Ishikawa (cell line): ENCODE data around the gene RGSL1.

Source experiments
- CEBPB ChIP-seq: IDR thresholded peaks from 2 replicates; pipeline ENCODE4 v1.6.1; 2012
- CREB1 ChIP-seq: IDR thresholded peaks from 2 replicates; pipeline ENCODE4 v1.6.1; 2012; ENCODE audit warnings: low read depth
- EGR1 ChIP-seq: IDR thresholded peaks from 2 replicates; pipeline ENCODE4 v1.6.1; 2012
- EP300 ChIP-seq: IDR thresholded peaks from 2 replicates; pipeline ENCODE4 v1.6.1; 2012; ENCODE audit warnings: borderline replicate concordance
- FOXM1 ChIP-seq: IDR thresholded peaks from 2 replicates; pipeline ENCODE4 v1.6.1; 2012; ENCODE audit warnings: low read depth, borderline replicate concordance
- NFIC ChIP-seq: IDR thresholded peaks from 2 replicates; pipeline ENCODE4 v1.6.1; 2012
- RAD21 ChIP-seq: IDR thresholded peaks from 2 replicates; pipeline ENCODE4 v1.6.1; 2012; ENCODE audit warnings: low read depth
- REST ChIP-seq: IDR thresholded peaks from 2 replicates; pipeline ENCODE4 v1.6.1; 2012; ENCODE audit warnings: low read depth, mild to moderate bottlenecking
- TAF1 ChIP-seq: IDR thresholded peaks from 2 replicates; pipeline ENCODE4 v1.6.1; 2012; ENCODE audit warnings: low read depth, mild to moderate bottlenecking
- TCF12 ChIP-seq: IDR thresholded peaks from 2 replicates; pipeline ENCODE4 v1.6.1; 2012; ENCODE audit warnings: low read depth
- TEAD4 ChIP-seq: IDR thresholded peaks from 2 replicates; pipeline ENCODE4 v1.6.1; 2012
- YY1 ChIP-seq: IDR thresholded peaks from 2 replicates; pipeline ENCODE4 v1.6.1; 2012; ENCODE audit warnings: low read depth
- ZBTB7A ChIP-seq: IDR thresholded peaks from 2 replicates; pipeline ENCODE4 v1.6.1; 2012; ENCODE audit warnings: low read depth
- TF ChIP-seq, protein P1 (sequence below): IDR thresholded peaks from 2 replicates; pipeline ENCODE4 v1.6.1; 2012
- TF ChIP-seq, protein P2 (sequence below): IDR thresholded peaks from 2 replicates; pipeline ENCODE4 v1.6.1; 2012

RGSL1 gene

GRCh38 chr1:182430263-182431068 is 19.5 kb upstream of the RGSL1 start:
- TF ChIP-seq, protein P1, sequence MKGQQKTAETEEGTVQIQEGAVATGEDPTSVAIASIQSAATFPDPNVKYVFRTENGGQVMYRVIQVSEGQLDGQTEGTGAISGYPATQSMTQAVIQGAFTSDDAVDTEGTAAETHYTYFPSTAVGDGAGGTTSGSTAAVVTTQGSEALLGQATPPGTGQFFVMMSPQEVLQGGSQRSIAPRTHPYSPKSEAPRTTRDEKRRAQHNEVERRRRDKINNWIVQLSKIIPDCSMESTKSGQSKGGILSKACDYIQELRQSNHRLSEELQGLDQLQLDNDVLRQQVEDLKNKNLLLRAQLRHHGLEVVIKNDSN: no peak
- TF ChIP-seq TCF12: no peak
- no peak for TF ChIP-seq EP300
- TF ChIP-seq NFIC: no peak
- TF ChIP-seq EGR1: no peak
- no peak for TF ChIP-seq REST
- no peak for TF ChIP-seq TAF1
- TF ChIP-seq RAD21: no peak
- no peak for TF ChIP-seq TEAD4
- TF ChIP-seq, protein P2, sequence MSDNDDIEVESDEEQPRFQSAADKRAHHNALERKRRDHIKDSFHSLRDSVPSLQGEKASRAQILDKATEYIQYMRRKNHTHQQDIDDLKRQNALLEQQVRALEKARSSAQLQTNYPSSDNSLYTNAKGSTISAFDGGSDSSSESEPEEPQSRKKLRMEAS: no peak
- no peak for TF ChIP-seq CREB1
- no peak for TF ChIP-seq FOXM1
- TF ChIP-seq CEBPB: no peak
- no peak for TF ChIP-seq YY1
- no peak for TF ChIP-seq ZBTB7A

DNA sequence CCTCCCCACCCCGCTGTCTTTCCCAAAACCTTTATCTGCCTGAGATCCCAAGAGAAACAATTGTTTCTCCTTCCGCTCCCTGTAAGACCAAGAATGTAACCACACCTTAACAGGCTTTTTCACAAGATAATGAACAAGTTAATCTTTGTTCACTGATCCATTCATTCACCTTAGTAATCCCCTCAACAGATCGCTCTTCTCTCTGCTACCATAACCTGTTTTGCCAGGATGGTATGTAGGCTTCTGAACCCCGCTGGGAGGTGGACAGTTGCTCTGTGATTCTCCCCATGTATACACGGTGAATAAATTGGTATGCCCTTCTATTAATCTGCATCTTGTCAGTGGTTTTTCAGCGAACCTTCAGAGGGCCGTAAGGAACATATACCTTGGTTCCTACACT is 18.7 kb upstream of the RGSL1 start:
- TF ChIP-seq REST (no peak), YY1 (no peak), ZBTB7A (no peak), FOXM1 (no peak), TCF12 (no peak), TEAD4 (no peak), CEBPB (no peak), RAD21 (no peak), NFIC (no peak), EP300 (no peak), EGR1 (no peak), CREB1 (no peak), TAF1 (no peak)
- TF ChIP-seq, protein P2: no peak

DNA sequence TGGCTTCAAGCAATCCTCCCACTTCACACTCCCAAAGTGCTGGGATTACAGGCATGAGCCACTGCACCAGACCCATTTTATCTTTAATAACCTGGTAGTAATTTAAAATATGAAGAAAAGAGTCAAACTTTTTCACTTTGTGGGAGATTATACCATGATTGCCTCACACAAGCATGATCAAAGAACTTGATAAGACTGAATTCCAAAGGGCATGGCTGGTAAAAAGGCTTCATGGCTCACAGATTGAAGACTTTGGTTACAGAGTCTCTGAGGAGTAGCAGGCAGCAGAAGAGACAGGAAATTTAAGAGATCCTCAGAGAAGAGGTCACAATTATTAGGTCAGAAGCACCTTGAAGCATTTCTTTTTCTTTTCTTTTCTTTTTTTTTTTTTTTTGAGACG is 16.4 kb upstream of the RGSL1 start:
- TF ChIP-seq NFIC (no peak), RAD21 (no peak), FOXM1 (no peak), TEAD4 (no peak), TAF1 (no peak)

DNA sequence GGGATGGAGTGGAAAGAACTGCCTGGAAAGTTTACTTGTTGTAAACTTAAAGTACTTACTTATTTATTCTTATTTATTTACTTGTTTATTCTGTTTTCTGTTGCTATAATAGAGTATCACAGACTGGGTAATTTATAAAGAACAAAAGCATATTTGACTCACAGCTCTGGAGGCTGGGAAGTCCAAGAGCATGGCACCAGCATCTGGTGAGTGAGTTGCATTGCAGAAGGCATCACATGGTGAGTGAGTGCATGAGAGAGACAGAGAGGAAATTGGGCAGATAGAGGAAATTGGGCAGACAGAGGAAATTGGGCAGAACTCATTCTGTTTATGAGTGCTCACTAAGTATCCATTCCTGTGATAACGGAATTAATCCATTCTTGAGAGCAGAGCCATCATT is 11.6 kb upstream of the RGSL1 start:
- TF ChIP-seq CREB1 (no peak), ZBTB7A (no peak), FOXM1 (no peak)

GRCh38 chr1:182441719-182442118 is 8.2 kb upstream of the RGSL1 start:
- no peak for TF ChIP-seq TCF12
- TF ChIP-seq EP300: no peak

- TF ChIP-seq FOXM1 (no peak), TCF12 (no peak), CREB1 (no peak), ZBTB7A (no peak), REST (no peak), CEBPB (no peak), NFIC (no peak), RAD21 (no peak), EGR1 (no peak), TAF1 (no peak)
- TF ChIP-seq, protein P1: no peak
Measured at GRCh38 chr1:182442333-182442732, 7.6 kb upstream of the RGSL1 start.
